Raji (cell line): Measurements from ENCODE around the gene STK11IP.

ENCODE experiments used
- POLR2A ChIP-seq: IDR thresholded peaks from 2 replicates; pipeline ENCODE4 v1.6.1; 2011; ENCODE audit warnings: low read depth, low read length, control low read depth; ENCODE audit not compliant: insufficient read depth

Gene STK11IP

DNA sequence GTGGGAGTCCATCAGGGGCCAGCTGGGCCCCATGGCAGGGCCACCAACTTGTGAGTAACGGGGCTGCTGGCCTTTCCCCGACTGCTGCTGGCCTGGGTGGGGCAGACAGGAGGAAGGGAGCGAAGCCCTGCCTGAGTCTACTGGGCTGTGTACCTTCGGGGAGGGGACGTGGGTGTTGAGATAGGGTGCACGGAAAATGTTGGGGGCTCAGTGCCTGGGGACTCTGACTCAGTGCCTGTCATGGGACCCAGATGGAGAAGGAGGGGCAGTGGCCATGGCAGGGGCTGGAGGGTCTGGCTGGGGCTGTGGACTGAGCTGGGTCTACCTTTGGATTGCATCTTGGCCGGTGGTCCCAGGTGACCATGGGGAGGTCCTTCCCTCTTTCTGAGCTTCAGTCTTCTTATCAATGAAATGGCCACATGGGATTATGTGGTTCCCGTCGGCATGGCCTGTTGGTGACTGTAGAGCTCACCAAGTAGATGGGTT is 33.8 kb downstream of the STK11IP start:
- TF ChIP-seq POLR2A, result no peak

- TF ChIP-seq POLR2A, result no peak
These were observed 34.5 kb downstream of the STK11IP start for GRCh38 chr2:219631904-219632759.

DNA sequence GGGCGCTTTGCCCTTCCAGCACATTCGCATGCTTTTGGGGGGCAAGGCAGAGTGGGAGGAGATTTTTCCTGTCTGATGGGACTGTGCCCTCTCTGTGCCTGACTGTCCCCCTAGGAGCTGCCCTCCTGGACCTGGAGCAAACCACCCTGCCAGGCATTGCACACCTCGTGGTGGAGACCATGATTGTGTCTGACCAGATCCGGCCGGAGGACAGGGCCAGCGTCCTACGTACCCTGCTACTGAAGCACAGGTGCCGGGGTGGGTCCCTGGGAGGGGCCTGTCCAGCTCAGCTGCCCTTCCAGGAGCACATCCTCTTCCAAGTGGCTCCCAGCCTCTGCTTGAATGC is 35.1 kb downstream of the STK11IP start:
- TF ChIP-seq POLR2A, result no peak

- no peak for TF ChIP-seq POLR2A
These were observed 35.8 kb downstream of the STK11IP start for GRCh38 chr2:219633276-219634065.

GRCh38 chr2:219634171-219634940 is 36.7 kb downstream of the STK11IP start:
- no peak for TF ChIP-seq POLR2A

- TF ChIP-seq POLR2A, result no peak
These were observed 37.5 kb downstream of the STK11IP start for GRCh38 chr2:219634951-219635751.

- no peak for TF ChIP-seq POLR2A
These were observed 38.7 kb downstream of the STK11IP start for GRCh38 chr2:219636144-219636915.

DNA sequence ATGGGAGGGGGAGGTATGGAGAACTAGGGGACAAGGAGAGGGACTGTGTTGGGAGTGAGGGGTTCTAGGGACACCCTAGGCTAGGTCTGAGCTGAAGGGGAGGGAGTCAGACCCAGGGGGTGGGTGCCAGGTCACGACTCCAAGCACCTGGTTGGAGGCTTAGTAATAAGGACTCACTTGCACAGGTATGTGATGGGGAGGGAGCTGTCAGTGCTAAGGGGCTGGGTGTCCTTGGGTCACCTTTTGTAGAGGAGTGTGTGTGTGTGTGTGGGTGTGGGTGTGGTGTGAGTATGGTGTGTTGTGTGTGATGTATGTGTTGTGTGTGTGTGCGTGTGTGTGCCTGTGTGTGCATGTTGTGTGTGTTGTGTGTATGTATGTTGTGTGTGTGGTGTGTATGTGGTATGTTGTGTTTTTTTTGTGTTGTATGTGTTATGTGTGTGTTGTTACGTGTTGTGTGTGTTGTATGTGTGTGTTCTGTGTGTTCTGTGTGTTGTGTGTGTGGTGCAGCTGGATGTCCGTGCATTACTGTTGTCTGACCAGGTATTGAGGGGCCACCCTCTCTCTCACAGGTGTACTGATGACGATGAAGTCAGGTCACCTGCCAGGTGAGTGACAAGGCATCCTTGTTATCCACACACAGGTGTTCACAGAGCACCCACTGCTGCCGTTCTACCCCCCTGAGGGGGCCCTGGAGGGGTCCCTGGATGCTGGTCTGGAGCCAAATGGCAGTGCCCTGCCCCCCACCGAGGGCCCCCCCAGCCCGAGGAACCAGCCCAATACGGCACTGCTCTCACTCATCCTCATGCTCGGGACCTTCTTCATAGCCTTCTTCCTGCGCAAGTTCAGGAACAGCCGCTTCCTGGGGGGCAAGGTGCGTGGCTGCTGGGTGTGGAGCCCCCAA is 39.5 kb downstream of the STK11IP start:
- TF ChIP-seq POLR2A, result no peak

DNA sequence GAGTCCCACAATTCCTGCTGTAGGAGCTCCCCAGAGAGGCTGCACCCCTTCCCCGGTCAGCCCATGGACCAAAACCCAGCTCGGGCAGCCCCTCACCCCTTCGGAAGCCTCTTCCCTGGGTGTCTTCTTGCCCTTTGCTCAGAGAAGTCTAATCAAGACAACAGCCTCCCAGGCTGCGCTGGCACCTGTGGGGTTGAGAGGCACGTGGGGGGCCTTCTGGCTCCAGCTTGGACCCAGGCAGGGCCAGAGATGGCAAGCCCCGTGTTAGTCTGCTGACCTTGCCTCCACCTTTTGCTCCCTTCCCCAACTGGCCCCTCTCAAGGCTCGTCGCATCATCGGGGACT is 40.2 kb downstream of the STK11IP start:
- TF ChIP-seq POLR2A, result no peak

- TF ChIP-seq POLR2A, result no peak
These were observed 40.7 kb downstream of the STK11IP start for GRCh38 chr2:219638217-219638947.

DNA sequence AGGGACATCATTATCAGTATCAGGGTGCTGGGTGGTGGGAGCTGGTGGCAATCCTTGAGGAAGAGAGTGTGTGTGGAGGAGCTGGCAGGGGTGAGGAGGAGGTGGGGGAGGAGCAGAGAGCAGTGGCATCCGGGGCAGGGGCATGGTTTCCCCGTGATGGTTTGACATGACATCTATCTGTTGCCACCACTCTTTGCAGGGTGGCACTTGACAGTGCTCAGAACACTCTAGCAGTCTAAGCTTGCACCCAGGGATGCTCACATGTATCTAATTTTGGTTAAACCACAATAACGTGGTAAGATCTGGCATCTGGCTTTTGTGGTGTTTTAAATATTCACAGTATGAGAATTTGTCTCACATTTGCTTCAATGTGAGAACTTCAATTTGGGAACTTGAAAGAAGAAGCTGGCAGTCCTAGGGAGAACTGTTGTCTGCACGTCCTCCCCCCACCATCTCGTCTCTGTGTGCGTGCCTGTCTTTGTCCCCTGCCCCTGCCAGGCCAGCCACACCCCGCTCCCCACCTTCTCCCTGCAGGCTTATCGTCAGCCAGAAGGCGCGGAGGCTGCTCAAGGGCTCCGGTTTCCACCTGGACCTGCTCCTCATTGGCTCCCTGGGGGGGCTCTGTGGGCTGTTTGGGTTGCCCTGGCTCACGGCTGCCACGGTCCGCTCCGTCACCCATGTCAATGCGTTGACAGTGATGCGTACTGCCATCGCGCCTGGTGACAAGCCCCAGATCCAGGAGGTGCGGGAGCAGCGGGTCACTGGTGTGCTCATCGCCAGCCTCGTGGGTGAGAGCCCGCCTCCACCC is 41.5 kb downstream of the STK11IP start:
- no peak for TF ChIP-seq POLR2A
